WI38 (cell line): ENCODE measurements around the gene CHADL.
A peak's percentile ranks its signal among the peaks of the same experiment; 100 is the strongest.

Source experiments
- H3K4me3 ChIP-seq: 2 replicates; pipeline ENCODE4 v1.5.1; 2011; ENCODE audit warnings: low read depth, mild to moderate bottlenecking, control low read depth, low read length
- CTCF ChIP-seq: IDR thresholded peaks from 2 replicates; pipeline ENCODE4 v1.5.1; 2012; ENCODE audit warnings: low read depth, mild to moderate bottlenecking, control low read depth, low read length

The CHADL gene

GRCh38 chr22:41240377-41241132 is at the start of gene CHADL:
CHADL (minus strand) TSS chr22:41240931; CDS start chr22:41240881, 50 bp downstream.
- TF ChIP-seq CTCF = no peak
- H3K4me3 ChIP-seq = no peak within 1 kb of the TSS

GRCh38 chr22:41289671-41290070 is 48.9 kb upstream of the CHADL start:
- no peak for TF ChIP-seq CTCF
- no peak overlapping the region for H3K4me3 ChIP-seq

- no peak for TF ChIP-seq CTCF
- peak overlapping the region; percentile 44 for H3K4me3 ChIP-seq
Observed at GRCh38 chr22:41288245-41288946, 47.7 kb upstream of the CHADL start.

- no peak for TF ChIP-seq CTCF
- H3K4me3 ChIP-seq = peak overlapping the region; percentile 89
Observed at GRCh38 chr22:41286639-41287091, 45.9 kb upstream of the CHADL start.

- H3K4me3 ChIP-seq = peak within 1 kb of the TSS; percentile 89
- no peak for TF ChIP-seq CTCF
Observed at GRCh38 chr22:41285820-41286638, 45.3 kb upstream of the CHADL start, which contains the start of gene RANGAP1. RANGAP1 (minus strand) TSS chr22:41286187; CDS start chr22:41281044, 5,143 bp downstream.

- H3K4me3 ChIP-seq = peak overlapping the region; percentile 89
- no peak for TF ChIP-seq CTCF
Observed at GRCh38 chr22:41285441-41285819, 44.7 kb upstream of the CHADL start.
